HUDEP-2 (cell line): ENCODE measurements around the gene AP1G1.
"Not testable (repeated sequence)": the region's sequence is repeated elsewhere in the genome, so short reads cannot be mapped to it uniquely, and the experiment has no call there.

Experiments used
- DNase-seq, 76 experiments: peaks; one replicate each; lab custom pipeline; 2025; ENCODE audit not compliant: unreplicated experiment in 76 of 76; lab: John Stamatoyannopoulos, UW

AP1G1 gene

GRCh38 chr16:71709229-71709781 is 99.3 kb downstream of the AP1G1 start:
- DNase-seq = peak in 24 of 76 experiments; percentile 2 to 66 (median 22)

DNA sequence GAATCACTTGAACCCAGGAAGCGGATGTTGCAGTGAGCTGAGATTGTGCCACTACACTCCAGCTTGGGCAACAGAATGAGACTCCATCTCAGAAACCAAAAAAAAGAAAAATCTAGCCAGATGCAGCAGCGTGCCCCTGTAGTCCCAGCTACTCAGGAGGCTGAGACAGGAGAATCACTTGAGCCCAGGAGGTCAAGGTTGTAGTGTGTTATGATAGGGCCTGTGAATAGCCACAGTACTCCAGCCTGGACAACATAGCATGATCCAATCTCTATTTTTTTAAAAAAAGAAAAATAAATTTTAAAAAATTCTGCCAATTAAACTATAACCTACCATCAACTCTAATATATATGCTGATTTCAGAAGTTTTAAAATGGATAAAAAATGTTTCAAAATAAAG is 99.9 kb downstream of the AP1G1 start:
- DNase-seq = no peak

- no peak for DNase-seq
Measured at GRCh38 chr16:71707199-71707598, 101.4 kb downstream of the AP1G1 start.

GRCh38 chr16:71706046-71706445 is 102.6 kb downstream of the AP1G1 start:
- DNase-seq = no peak

GRCh38 chr16:71703333-71703732 is 105.3 kb downstream of the AP1G1 start:
- DNase-seq = no peak

DNA sequence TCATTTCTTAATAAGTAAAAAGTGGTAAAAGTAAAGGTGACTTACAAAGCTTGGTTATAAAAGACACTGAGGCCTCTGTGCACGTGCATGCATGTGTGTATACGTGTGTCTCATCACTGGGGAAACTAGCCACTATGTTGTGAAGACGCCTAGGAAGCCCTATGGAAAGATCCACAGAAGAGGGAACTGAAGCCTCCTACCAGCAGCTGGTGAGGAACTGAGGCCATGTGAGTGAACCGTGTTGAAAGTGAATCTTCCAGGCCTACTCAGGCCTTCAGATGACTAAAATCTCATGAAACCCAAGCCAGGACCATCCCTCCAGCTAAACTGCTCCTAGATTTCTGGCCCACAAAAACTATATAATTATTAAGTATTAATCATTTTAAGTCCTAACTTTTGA is 107.8 kb downstream of the AP1G1 start:
- DNase-seq = no peak

DNA sequence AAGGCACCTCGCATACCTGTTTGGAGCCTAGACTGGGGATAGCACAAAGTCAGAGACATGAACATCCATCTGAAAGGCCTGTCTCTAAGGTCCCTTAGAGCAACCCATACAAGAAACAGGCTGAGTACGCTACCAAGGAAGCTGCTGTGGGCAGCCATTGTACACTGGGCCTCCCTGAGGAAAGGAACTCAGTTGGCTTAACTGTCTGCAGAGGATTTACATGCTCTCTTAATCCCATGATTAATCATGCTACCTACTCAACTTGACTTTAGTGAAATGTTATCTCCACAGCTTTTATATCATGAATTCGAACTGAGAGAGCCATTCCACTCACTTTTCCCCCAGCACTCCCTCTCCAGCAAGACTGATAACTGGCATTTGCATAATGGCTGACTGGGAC is 110.1 kb downstream of the AP1G1 start:
- no peak for DNase-seq

GRCh38 chr16:71693164-71693563 is 115.5 kb downstream of the AP1G1 start:
- DNase-seq = no peak

- no peak for DNase-seq
Measured at GRCh38 chr16:71689901-71690300, 118.7 kb downstream of the AP1G1 start.

DNA sequence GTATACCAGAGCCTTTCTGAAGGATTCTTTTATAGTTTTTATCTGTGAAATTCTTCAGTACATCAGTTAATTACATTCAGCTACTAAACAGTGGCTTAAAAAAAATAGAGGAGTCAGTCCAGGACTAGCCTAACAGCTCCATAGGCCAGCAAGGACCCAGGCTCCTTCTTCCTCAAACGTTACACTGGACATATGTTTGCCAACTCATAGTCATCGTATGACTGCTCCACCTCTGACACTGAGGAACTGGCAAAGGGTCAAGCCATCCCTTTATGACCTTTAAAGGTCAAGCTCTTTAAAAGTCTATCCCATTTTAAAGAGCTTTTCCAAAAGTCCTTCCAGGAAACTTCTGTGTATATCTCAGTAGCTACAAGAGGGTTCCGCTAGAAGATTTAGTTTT is 120.8 kb downstream of the AP1G1 start:
- no peak for DNase-seq

GRCh38 chr16:71684280-71684679 is 124.4 kb downstream of the AP1G1 start:
- DNase-seq = not testable (repeated sequence)

- no peak for DNase-seq
Measured at GRCh38 chr16:71681360-71681759, 127.3 kb downstream of the AP1G1 start.
